Measurements from ENCODE around the gene ARL4A. TPM values are rescaled to one million over a fixed set of nuclear protein-coding genes. Genes with fewer than 3 reads are reported as not detected.

The ARL4A gene
- total and polyA plus RNA-seq, 10 of the 15 experiments (the other 5 are each of a cell fraction or from before 2014, with no cell fraction given) = 0.35 to 4.6 (median 2.7) TPM

GRCh38 chr7:12646139-12646538 is 41.3 kb upstream of the ARL4A start:
- FAIRE-seq (no peak), DNase-seq (ENCODE audit: low read depth, low spot score) (no peak), ATAC-seq (no peak)
- H3K4me3 ChIP-seq = no peak overlapping the region
- POLR2A ChIA-PET = no interaction called here
- in situ Hi-C loops (cut with MboI) (loop anchor here (10.0 kb wide), 1 partner anchor 619 kb away; no protein-coding TSS in a partner anchor), intact Hi-C loops (cut with micrococcal nuclease; ENCODE audit: unreplicated experiment) (loop anchor here (10.0 kb wide), 1 partner anchor 529 kb away; no protein-coding TSS in a partner anchor)
- SMC1A ChIA-PET (ENCODE audit: uncharacterized antibody, unreplicated experiment) = no interaction called here
- TF ChIP-seq SUZ12 (IDR thresholded peaks at IDR 0.05; ENCODE audit: unreplicated experiment) = no peak
- no peak for TF ChIP-seq LARP7 (IDR thresholded peaks at IDR 0.05)
- TF ChIP-seq CHD2 (IDR thresholded peaks at IDR 0.05; ENCODE audit: borderline replicate concordance, low read depth, low read length) = no peak
- TF ChIP-seq SPI1 (IDR thresholded peaks at IDR 0.05; ENCODE audit: borderline replicate concordance, insufficient read depth, low read depth, low read length) = no peak
- no peak for TF ChIP-seq NFXL1 (IDR thresholded peaks at IDR 0.05; ENCODE audit: borderline replicate concordance)
- TF ChIP-seq ZNF622 (IDR thresholded peaks at IDR 0.05) = no peak
- TF ChIP-seq IKZF2 (IDR thresholded peaks at IDR 0.05) = no peak
- TF ChIP-seq ZBED1 (IDR thresholded peaks at IDR 0.05; ENCODE audit: borderline replicate concordance) = no peak
- no peak overlapping the region for H3K9ac ChIP-seq (ENCODE audit: control insufficient read depth, insufficient read depth, low read length)
- no peaks in the 10 kb centered on the region for H3K4me1 ChIP-seq (ENCODE audit: control insufficient read depth, insufficient read depth, low read length)
- no peaks in the 10 kb centered on the region for H3K79me2 ChIP-seq (ENCODE audit: control insufficient read depth, insufficient read depth, low read length)
- H3K36me3 ChIP-seq (ENCODE audit: control insufficient read depth in 2 of 2, insufficient read depth in 2 of 2, low read length in 1 of 2) = no peaks in the 10 kb centered on the region
- no TSS peak for BruUV-seq (replicated peaks)
- no peaks in the 10 kb centered on the region for H4K20me1 ChIP-seq (ENCODE audit: control insufficient read depth, insufficient read depth)
- H3K27me3 ChIP-seq (replicated peaks in 1 of 2; ENCODE audit: control insufficient read depth in 2 of 2, insufficient read depth in 2 of 2, low read length in 1 of 2) = no peaks in the 10 kb centered on the region
- no peak overlapping the region for H2AFZ ChIP-seq (ENCODE audit: control insufficient read depth, low read depth, low read length)
- CTCF ChIA-PET = interaction anchor here (0.8 to 1.1 kb wide), 2 partner anchors 11 to 56 kb away, joined by 3 read pairs; no protein-coding TSS in a partner anchor
- RAD21 ChIA-PET (ENCODE audit: unreplicated experiment) = interaction anchor here (1.0 kb wide), 1 partner anchor 10 kb away, joined by 3 read pairs; no protein-coding TSS in a partner anchor
- no peak overlapping the region for H3K27ac ChIP-seq (ENCODE audit: control insufficient read depth, insufficient read depth)
- no peaks in the 10 kb centered on the region for H3K9me3 ChIP-seq (replicated peaks; ENCODE audit: control insufficient read depth, insufficient read depth, low read length)
- 19% methylated on average over 1 of the region's 1 CpG for WGBS (ENCODE audit: insufficient coverage, insufficient replicate concordance, low lambda C conversion rate, missing lambda C conversion rate)
- H3K4me2 ChIP-seq (ENCODE audit: control insufficient read depth, insufficient read depth) = no peak overlapping the region
